Esophagus muscularis mucosa (tissue), 4 donors: Measurements from ENCODE around the gene GALNT2. TPM values are rescaled to one million over a fixed set of nuclear protein-coding genes. Genes with fewer than 3 reads are reported as not detected.

Source experiments
- DNase-seq: peaks from one replicate; pipeline ENCODE4 v3.0.0-alpha.2; 2017; ENCODE audit errors: extremely low spot score
- H3K27ac ChIP-seq, 4 donors: fragments of 200-600 bp; sonication (generic); replicated peaks in 1 of 4; 1 replicate in 3 of 4; 2 replicates in 1 of 4; pipeline ENCODE4 v1.5.1; 2016 to 2019; ENCODE audit warnings: mild to moderate bottlenecking in 1 of 4
- H3K27me3 ChIP-seq, 4 donors: fragments of 200-600 bp; sonication (generic); one replicate each; pipeline versions ENCODE4 v1.5.1 to v1.6.0; 2016 to 2019
- H3K36me3 ChIP-seq, 4 donors: fragments of 200-600 bp; sonication (generic); one replicate each; pipeline ENCODE4 v1.5.1; 2016 to 2019
- H3K4me1 ChIP-seq, 4 donors: fragments of 200-600 bp; sonication (generic); one replicate each; pipeline ENCODE4 v1.5.1; 2016 to 2019
- H3K4me3 ChIP-seq, 4 donors: fragments of 200-600 bp; sonication (generic); 1 replicate in 2 of 4; 2 replicates in 2 of 4; pipeline ENCODE4 v1.5.1; 2016 to 2019; ENCODE audit warnings: mild to moderate bottlenecking in 4 of 4, moderate library complexity in 1 of 4
- H3K9me3 ChIP-seq, 4 donors: fragments of 200-600 bp; sonication (generic); 1 replicate in 3 of 4; 2 replicates in 1 of 4; pipeline ENCODE4 v1.5.1; 2016 to 2019
- CTCF ChIP-seq, 3 experiments: fragments of 200-600 bp in 2 of 3; fragments of 450-650 bp in 1 of 3; sonication (generic) in 2 of 3; IDR thresholded peaks; one replicate each; pipeline ENCODE4 v1.5.1; 2017 to 2019; ENCODE audit warnings: antibody characterized with exemption in 3 of 3, mild to moderate bottlenecking in 2 of 3, moderate library complexity in 1 of 3
- EP300 ChIP-seq: sonication (generic); formaldehyde crosslinking; IDR thresholded peaks from one replicate; pipeline ENCODE4 v1.6.1; 2017; ENCODE audit warnings: antibody characterized with exemption
- POLR2A ChIP-seq: fragments of 450-650 bp; IDR thresholded peaks from one replicate; pipeline ENCODE4 v1.6.1; 2017; ENCODE audit warnings: antibody characterized with exemption, moderate library complexity, mild to moderate bottlenecking, low read depth
- POLR2AphosphoS5 ChIP-seq, 2 donors: sonication (generic); formaldehyde crosslinking; IDR thresholded peaks; one replicate each; pipeline ENCODE4 v1.6.1; 2017; ENCODE audit warnings: antibody characterized with exemption in 2 of 2
- WGBS: methylation state at CpG from one replicate; pipeline ENCODE4 v1.1.5; 2018; 5-methylcytosine and 5-hydroxymethylcytosine counted together
- intact Hi-C: fragments of 100-400 bp; cut with DNase I; formaldehyde crosslinking; loops from one replicate; pipeline ENCODE4 v1.15.1; 2023
- total RNA-seq, 4 donors: library from RNA; depleted of rRNA; stranded (reverse); fragments of >200 nt; gene quantifications; one replicate each; pipeline versions ENCODE4 v1.1.0 to v1.2.1, GENCODE V29; 2016

Gene GALNT2
- total RNA-seq, 4 donors from 2014 or later, result 89.6 to 145 (median 129) TPM

- no peaks in the 10 kb centered on the region for H3K27me3 ChIP-seq
- WGBS, result 36% methylated on average over 8 of the region's 8 CpGs
- no peak for TF ChIP-seq EP300
- TF ChIP-seq POLR2AphosphoS5 (IDR thresholded peaks at IDR 0.05), result no peak
- H3K27ac ChIP-seq, result peak overlapping the region; percentile 89 to 97 (median 96)
- DNase-seq, result no peak
- H3K4me1 ChIP-seq, result peaks cover 17 to 43% (median 35%) of the 10 kb centered on the region in 4 donors
- no peaks in the 10 kb centered on the region for H3K36me3 ChIP-seq
- peak overlapping the region; percentile 82 to 97 (median 90) for H3K4me3 ChIP-seq
- intact Hi-C loops, result loop anchor here (5.0 to 10.0 kb wide), 4 partner anchors 41 to 401 kb away; no protein-coding TSS in a partner anchor
- H3K9me3 ChIP-seq, result peaks cover 0 to 4% (median 0%) of the 10 kb centered on the region in 4 donors
Observed at GRCh38 chr1:230066031-230066430, 1.0 kb upstream of the GALNT2 start.

DNA sequence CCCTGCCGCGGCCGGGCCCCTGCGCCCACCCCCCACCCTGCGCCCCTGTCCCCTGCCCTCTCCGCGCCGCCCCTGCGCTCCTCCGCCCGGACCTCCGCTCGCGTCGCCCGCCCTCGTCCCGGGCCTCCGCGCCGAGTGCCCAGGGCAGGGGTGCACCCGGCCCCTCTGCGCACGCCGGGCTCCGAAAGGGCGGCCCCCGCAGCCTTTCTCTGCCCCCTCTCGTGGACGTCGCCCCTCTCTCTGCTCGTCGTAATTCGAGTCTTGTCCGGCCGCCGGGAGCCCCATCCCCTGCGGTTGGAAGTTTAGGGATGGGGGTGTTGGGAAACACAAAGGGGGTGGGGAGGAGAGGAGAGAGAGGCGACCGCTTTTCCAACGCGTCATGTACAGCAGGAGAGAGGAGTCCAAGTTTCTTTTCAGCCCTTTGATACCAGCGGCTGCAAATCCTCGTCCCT is 407 bp downstream of the GALNT2 start:
- no peak for DNase-seq
- no peaks in the 10 kb centered on the region for H3K27me3 ChIP-seq
- H3K9me3 ChIP-seq, result peaks cover 0 to 3% (median 0%) of the 10 kb centered on the region in 4 donors
- H3K4me3 ChIP-seq, result peak overlapping the region; percentile 82 to 97 (median 90)
- 0% methylated on average over 16 of the region's 44 CpGs for WGBS
- H3K4me1 ChIP-seq, result peaks cover 17 to 57% (median 49%) of the 10 kb centered on the region in 4 donors
- peak; percentile 3 for TF ChIP-seq POLR2A
- no peak for TF ChIP-seq CTCF (IDR thresholded peaks at IDR 0.05)
- peak overlapping the region; percentile 89 to 97 (median 96) for H3K27ac ChIP-seq
- no peaks in the 10 kb centered on the region for H3K36me3 ChIP-seq
- intact Hi-C loops, result loop anchor here (5.0 to 10.0 kb wide), 4 partner anchors 40 to 403 kb away; no protein-coding TSS in a partner anchor

DNA sequence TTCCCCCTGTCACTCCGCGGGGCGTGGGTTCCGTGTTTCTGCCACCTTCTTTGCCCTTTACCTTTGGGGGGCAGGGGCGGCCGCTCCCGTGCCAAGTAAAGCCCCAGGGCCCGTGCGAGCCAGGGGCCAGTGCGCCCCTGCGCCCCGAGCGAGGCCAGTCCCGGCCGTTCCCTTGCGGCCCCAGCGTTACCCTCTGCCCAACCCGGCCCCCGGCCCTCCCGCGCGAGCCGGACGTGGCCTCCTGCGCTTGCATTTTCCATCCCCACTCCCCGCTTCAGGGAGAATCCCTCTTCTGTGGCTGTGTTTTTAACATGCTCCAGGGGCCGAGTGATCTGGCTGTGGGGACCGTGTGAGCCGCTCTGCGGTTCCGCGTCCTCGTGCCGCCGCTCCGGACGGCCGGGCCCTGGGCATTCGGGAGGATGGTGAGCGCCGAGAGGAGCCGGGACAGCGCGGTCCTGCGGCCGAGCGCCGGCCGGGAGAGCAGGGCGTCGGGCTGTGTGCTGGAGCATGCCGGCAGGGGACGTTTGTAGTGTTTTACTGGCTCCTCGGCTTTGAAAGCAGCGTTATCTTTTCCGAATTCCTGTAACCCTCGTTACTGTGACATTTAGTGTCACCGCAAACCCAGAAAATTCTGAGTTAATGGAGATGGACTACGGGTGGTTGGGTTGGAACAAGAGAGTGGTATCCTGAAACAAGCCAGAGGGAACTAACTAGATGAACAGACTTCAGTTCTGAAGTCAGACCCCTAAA is 1.0 kb downstream of the GALNT2 start:
- no peaks in the 10 kb centered on the region for H3K36me3 ChIP-seq
- H3K27me3 ChIP-seq, result no peaks in the 10 kb centered on the region
- intact Hi-C loops, result loop anchor here (5.0 to 10.0 kb wide), 4 partner anchors 39 to 403 kb away; no protein-coding TSS in a partner anchor
- TF ChIP-seq EP300 (no peak), POLR2AphosphoS5 (IDR thresholded peaks at IDR 0.05) (peak; percentile 7 to 10), CTCF (IDR thresholded peaks at IDR 0.05) (peak in 1 of 3 experiments; percentile 6)
- no peaks in the 10 kb centered on the region for H3K9me3 ChIP-seq
- H3K4me3 ChIP-seq, result peak overlapping the region; percentile 82 to 97 (median 90)
- peak overlapping the region; percentile 89 to 97 (median 96) for H3K27ac ChIP-seq
- 1% methylated on average over 49 of the region's 59 CpGs for WGBS
- no peak for DNase-seq
- peaks cover 17 to 63% (median 55%) of the 10 kb centered on the region in 4 donors for H3K4me1 ChIP-seq

- TF ChIP-seq CTCF (IDR thresholded peaks at IDR 0.05), result no peak
- no peak for TF ChIP-seq POLR2A
- no peak for TF ChIP-seq POLR2AphosphoS5 (IDR thresholded peaks at IDR 0.05)
- no peak for TF ChIP-seq EP300
- Histone ChIP-seq H3K9me3 (no peaks in the 10 kb centered on the region), H3K4me1 (peaks cover 21 to 68% (median 60%) of the 10 kb centered on the region in 4 donors), H3K27me3 (no peaks in the 10 kb centered on the region), H3K36me3 (no peaks in the 10 kb centered on the region), H3K4me3 (peak overlapping the region; percentile 82 to 97 (median 90)), H3K27ac (peak overlapping the region; percentile 89 to 97 (median 96))
- no peak for DNase-seq
- intact Hi-C loops, result loop anchor here (5.0 to 10.0 kb wide), 4 partner anchors 39 to 404 kb away; no protein-coding TSS in a partner anchor
- whole genome bisulfite sequencing, result 14% methylated on average over 9 of the region's 9 CpGs
Observed at GRCh38 chr1:230068621-230068873, 1.5 kb downstream of the GALNT2 start.

DNA sequence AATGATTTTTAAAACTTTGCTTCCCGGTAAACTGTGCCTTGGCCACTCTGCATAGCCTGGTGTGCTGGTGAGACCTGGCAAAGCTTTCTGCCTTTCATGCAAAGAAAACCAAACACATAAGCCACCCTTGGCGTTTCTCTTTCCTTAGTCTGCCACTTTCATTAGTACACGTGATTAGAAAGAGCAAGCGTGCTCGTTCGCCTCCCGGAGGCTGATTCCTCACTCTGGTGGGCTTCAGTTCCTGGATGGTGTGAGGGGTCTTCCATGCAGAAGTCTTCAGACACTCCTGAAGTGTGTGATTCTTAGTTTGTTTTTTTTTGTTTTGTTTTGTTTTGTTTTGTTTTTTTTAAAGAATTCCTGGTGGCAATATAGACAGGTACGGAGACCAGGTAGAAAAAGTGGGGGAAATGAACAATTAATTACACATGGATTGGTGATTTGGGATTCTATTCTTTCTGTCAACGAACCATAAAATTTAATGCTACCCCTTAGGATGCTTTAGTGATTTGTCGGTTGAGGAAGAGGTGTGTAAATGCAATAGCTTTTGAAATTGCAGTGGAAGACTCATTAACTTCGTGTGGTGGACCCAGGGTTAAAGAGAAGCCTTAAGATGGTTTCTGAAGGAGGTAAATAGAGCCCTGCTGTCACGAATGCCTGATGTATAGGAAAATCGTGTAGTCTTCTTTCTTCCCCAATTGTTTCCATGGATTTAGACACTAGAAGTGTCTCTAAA is 2.1 kb downstream of the GALNT2 start:
- peak overlapping the region; percentile 89 to 97 (median 96) for H3K27ac ChIP-seq
- TF ChIP-seq CTCF (IDR thresholded peaks at IDR 0.05), result no peak
- no peaks in the 10 kb centered on the region for H3K9me3 ChIP-seq
- no peaks in the 10 kb centered on the region for H3K27me3 ChIP-seq
- peaks cover 27 to 74% (median 66%) of the 10 kb centered on the region in 4 donors for H3K4me1 ChIP-seq
- no peaks in the 10 kb centered on the region for H3K36me3 ChIP-seq
- H3K4me3 ChIP-seq, result peak overlapping the region; percentile 82 to 97 (median 90)
- 38% methylated on average over 13 of the region's 13 CpGs for WGBS
- no peak for DNase-seq
- intact Hi-C loops, result loop anchor here (5.0 to 10.0 kb wide), 4 partner anchors 38 to 404 kb away; no protein-coding TSS in a partner anchor
